AG09319 (cell line): ENCODE measurements around the gene GIPC2.
A peak's percentile ranks its signal among the peaks of the same experiment; 100 is the strongest.

Experiments
- DNase-seq: peaks from one replicate; pipeline ENCODE4 v3.0.0-alpha.2; 2010; ENCODE audit warnings: low read depth; ENCODE audit errors: extremely low read depth
- TF ChIP-seq, protein P1 (sequence below): IDR thresholded peaks from 2 replicates; pipeline ENCODE4 v1.5.1; 2011; ENCODE audit warnings: low read depth, mild to moderate bottlenecking, inconsistent platforms, low read length, moderate library complexity

Gene GIPC2

DNA sequence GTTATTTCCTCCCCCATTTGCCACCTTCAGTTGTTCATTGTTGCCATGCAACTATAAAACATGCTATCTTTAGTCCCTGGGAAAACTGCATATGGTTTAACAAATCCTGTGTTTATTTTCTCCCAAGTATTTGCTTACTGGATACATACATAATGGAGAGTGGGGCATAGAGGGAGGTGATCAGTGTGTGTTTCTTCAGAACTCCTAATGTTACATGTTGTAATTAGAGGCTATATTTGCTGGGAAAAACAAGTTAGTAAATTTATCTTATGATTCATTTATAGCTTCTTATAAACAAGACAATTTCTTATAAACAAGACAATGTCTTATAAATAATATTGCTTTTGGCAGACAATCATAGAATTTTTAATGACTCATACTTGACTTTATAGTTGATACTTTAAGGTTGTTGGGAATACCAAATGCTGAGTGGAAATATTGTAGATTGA, 7.3 kb upstream of the GIPC2 start:
- TF ChIP-seq, protein P1, sequence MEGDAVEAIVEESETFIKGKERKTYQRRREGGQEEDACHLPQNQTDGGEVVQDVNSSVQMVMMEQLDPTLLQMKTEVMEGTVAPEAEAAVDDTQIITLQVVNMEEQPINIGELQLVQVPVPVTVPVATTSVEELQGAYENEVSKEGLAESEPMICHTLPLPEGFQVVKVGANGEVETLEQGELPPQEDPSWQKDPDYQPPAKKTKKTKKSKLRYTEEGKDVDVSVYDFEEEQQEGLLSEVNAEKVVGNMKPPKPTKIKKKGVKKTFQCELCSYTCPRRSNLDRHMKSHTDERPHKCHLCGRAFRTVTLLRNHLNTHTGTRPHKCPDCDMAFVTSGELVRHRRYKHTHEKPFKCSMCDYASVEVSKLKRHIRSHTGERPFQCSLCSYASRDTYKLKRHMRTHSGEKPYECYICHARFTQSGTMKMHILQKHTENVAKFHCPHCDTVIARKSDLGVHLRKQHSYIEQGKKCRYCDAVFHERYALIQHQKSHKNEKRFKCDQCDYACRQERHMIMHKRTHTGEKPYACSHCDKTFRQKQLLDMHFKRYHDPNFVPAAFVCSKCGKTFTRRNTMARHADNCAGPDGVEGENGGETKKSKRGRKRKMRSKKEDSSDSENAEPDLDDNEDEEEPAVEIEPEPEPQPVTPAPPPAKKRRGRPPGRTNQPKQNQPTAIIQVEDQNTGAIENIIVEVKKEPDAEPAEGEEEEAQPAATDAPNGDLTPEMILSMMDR = no peak

DNA sequence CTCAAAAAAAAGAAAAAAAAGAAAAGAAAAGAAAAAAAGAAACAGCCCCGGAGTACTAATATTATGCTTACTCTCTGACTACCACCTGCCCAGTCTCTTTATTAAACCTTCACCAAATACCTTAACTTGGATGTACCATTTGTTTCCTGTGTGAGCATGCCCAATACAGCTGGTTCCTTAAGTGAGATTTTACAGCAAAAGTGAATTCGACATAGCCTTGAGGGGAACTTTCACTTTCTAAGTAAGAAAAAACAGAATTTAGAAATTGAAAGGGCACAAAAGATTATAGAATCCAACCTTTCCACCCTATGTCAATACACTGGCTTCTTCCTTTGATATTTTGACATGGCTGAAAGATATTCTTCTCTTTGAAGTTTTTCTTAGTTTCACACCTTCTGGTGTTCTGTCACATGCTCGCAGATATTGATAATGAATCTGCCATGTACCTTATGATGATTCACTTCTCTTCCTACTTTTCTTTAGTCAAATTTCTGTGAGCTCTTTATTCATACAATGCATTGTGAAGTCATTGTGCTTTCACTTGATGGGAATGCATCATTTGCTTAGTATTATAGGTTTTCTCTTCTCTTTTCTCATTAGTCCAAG, 5.2 kb upstream of the GIPC2 start:
- no peak for DNase-seq
- TF ChIP-seq, protein P1 = no peak

More for the DNA sequence above, 7.3 kb upstream of the GIPC2 start:
- peak; percentile 36 for DNase-seq

DNA sequence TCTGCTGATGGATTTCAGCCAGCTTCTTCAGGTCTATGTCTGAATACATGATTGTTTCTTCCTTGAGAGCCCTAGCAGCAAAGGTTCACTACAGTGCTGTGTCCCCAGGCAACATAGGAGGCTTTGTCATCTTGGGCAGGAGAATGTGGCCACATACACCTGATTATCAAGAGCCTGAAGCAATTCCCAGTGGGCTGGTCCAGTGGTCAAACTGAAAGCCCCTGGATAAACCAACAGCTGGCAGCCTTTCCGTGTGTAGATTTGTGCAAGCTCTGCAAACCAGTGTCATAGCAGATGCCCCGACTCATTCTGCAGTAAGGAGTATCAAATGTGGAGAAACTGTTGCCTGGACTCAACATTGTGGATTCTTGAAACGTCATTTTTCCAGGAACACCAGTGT, 2.3 kb upstream of the GIPC2 start:
- TF ChIP-seq, protein P1 = no peak
- DNase-seq = no peak

DNA sequence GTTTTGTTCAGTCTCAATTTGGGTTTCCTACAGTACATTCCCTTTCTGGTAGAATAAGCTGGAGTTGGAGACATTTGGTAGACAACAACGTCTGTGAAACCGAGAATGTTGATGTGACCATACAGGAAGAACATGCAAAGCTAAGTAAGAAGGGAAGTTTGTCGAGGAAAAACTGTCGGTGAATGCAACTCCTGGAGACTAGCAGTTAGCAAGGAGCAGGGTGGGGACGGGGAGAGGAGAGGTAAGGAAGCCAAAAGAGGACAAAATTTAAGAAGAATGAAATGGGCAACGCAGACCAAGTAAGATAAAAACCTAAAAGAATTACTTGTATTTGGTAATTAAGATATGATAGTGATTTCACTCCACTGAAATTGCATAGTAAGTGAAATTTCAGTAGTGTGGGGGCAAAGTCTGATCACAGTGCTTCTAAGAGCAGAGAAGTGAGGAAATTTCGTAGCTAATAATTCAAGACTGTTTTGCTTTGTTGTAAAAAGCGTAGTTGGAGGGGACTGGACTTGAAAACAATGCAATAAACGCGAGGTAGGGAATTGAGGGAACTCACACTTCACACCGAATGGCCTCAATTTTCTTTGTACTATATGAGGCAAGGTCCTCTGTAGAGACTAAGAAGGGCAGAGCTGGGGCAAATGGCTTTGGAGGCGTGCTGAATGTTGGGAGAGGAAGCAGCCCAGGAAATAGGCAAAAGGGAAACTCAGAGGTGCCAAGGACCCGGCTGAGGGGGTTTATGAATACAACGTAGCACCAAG, 787 bp upstream of the GIPC2 start:
- no peak for DNase-seq
- TF ChIP-seq, protein P1 = no peak

DNA sequence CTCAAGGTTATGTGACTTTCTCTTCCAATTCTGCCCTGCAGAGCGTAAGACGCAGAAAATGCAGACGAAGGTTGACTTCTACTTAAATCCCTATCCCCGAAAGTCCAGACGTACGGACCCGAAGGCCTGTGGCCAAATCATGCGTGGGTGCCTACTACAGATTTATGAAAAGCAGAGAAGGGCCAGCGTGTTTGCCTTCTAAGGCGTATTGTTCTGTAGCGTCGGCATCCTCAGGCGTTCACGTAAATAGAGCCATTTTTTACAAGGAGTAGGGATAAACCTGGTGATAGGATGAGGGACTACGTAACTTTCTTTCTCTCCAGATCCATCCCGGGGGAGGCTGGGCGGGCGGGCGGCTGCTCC, 222 bp upstream of the GIPC2 start:
- no peak for DNase-seq
- TF ChIP-seq, protein P1 = no peak

DNA sequence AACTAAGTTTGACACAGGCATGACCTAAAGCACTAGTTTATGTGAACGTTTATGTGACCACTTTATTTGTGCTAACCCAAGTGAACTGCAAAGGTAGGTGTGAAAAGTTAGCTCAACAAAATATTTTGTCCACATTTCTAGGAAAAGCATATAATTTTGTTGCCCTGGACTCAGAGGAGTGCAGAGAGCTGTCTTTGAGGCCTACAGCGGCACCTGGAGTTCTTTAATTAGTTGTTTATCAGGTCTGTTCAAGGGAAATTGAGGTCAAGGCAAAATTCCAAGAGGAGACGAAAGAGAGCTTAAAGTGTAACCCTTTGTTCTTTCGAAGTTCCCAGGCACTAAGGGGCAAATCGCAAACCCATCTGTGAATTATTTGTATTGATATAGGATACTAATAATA, 1.3 kb downstream of the GIPC2 start:
- DNase-seq = no peak
- TF ChIP-seq, protein P1 = no peak

DNA sequence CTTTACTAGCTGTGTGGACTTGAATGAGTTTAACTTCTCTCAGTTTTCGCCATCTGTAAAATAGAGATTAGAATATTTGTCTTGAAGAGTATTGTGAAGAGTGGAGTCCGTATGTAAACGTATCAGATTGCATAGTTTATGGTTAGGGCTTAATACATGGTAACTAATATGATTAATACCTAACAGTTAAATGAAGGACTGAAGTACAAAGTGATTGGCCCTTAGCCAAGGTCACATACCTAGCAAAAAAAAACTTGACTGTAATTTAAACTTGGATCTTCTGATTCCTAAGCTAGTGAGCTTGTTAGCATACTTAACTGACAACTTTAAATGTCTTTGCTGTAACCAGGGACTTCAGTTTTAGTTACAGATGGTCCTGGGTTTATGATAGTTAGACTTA, 1.9 kb downstream of the GIPC2 start:
- TF ChIP-seq, protein P1 = no peak
- DNase-seq = no peak
